Measurements from ENCODE around the gene AP2B1.

DNA sequence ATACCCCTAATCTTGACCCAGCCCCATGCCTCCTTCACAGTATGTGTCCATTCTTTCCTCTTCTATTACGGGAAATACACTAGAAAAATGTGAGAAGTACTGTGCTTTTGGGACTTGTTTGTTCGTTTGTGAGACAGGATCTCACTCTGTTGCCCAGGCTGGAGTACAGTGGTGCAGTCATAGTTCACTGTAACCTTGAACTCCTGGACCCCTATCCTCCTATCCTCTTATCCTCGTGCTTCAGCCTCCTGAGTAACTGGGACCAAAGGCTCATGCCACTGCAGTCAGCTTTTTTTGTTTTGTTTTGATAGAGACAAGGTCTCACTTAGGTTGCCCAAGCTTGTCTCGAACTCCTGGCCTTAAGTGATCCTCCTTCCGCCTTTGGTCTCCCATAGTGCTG is 114.4 kb downstream of the AP2B1 start:
- TF ChIP-seq, protein P1, sequence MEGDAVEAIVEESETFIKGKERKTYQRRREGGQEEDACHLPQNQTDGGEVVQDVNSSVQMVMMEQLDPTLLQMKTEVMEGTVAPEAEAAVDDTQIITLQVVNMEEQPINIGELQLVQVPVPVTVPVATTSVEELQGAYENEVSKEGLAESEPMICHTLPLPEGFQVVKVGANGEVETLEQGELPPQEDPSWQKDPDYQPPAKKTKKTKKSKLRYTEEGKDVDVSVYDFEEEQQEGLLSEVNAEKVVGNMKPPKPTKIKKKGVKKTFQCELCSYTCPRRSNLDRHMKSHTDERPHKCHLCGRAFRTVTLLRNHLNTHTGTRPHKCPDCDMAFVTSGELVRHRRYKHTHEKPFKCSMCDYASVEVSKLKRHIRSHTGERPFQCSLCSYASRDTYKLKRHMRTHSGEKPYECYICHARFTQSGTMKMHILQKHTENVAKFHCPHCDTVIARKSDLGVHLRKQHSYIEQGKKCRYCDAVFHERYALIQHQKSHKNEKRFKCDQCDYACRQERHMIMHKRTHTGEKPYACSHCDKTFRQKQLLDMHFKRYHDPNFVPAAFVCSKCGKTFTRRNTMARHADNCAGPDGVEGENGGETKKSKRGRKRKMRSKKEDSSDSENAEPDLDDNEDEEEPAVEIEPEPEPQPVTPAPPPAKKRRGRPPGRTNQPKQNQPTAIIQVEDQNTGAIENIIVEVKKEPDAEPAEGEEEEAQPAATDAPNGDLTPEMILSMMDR (IDR thresholded peaks at IDR 0.05), result no peak
- no peak for TF ChIP-seq POLR2A (IDR thresholded peaks at IDR 0.05)

All from esophagus squamous epithelium (tissue), 4 donors.